Measurements from ENCODE around the gene FERMT1. TPM values are rescaled to one million over a fixed set of nuclear protein-coding genes. Genes with fewer than 3 reads are reported as not detected.
"Not testable (repeated sequence)": the region's sequence is repeated elsewhere in the genome, so short reads cannot be mapped to it uniquely, and the experiment has no call there.

FERMT1 gene
- total RNA-seq, 4 donors from 2014 or later: under 0.01 to 8.5 (median 4.2) TPM

DNA sequence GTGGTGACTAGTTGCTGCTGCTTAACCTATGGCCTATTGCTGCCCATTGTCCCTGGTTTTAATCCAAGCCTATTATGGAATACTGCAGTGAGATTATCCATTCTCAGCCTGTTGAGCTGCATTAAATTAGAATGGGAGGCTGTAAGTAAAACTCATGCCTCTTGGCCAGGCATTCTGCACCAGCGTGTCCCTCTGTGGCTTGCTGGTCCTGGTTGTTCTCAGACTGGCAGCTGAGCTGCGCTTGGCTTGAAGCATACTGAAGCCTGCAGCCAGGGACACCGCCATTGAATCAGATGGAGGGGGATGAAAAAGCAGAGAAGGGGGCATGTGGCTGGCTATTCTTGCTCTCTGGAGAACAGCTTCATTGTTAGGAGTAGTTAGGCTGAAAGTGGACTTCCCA, 84.6 kb downstream of the FERMT1 start:
- DNase-seq: no peak

DNA sequence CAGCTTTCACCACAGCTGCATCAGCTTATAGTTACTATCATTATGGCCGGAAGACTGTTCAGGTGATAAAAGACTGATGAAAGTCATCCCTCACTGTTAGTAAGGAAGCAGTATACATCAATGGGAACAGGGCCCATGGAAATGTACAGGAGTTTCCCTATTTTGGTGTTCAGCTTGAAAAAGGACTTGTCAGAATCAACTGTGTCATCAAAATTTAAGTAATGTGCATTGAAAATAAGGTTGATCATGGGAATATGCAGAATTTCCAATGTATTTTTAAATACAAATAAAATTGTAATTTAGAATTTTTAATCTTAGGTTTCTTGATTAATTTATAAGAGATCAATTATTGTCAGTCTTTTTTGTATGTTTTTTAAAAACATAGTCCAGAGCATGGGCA, 85.7 kb downstream of the FERMT1 start:
- Histone ChIP-seq H3K4me3 (no peak overlapping the region), H3K36me3 (no peaks in the 10 kb centered on the region)
- intact Hi-C loops (cut with DNase I; ENCODE audit: low total_unique reads): no loop called here

More for the DNA sequence above, 84.6 kb downstream of the FERMT1 start:
- no peaks in the 10 kb centered on the region for H3K27me3 ChIP-seq
- H3K27ac ChIP-seq: no peak overlapping the region
- no peaks in the 10 kb centered on the region for H3K36me3 ChIP-seq
- no peak overlapping the region for H3K4me3 ChIP-seq
- H3K4me1 ChIP-seq: no peaks in the 10 kb centered on the region
- intact Hi-C loops (cut with DNase I; ENCODE audit: low total_unique reads): no loop called here
- no peaks in the 10 kb centered on the region for H3K9me3 ChIP-seq
- TF ChIP-seq POLR2A (IDR thresholded peaks at IDR 0.05): no peak
- TF ChIP-seq, protein P1, sequence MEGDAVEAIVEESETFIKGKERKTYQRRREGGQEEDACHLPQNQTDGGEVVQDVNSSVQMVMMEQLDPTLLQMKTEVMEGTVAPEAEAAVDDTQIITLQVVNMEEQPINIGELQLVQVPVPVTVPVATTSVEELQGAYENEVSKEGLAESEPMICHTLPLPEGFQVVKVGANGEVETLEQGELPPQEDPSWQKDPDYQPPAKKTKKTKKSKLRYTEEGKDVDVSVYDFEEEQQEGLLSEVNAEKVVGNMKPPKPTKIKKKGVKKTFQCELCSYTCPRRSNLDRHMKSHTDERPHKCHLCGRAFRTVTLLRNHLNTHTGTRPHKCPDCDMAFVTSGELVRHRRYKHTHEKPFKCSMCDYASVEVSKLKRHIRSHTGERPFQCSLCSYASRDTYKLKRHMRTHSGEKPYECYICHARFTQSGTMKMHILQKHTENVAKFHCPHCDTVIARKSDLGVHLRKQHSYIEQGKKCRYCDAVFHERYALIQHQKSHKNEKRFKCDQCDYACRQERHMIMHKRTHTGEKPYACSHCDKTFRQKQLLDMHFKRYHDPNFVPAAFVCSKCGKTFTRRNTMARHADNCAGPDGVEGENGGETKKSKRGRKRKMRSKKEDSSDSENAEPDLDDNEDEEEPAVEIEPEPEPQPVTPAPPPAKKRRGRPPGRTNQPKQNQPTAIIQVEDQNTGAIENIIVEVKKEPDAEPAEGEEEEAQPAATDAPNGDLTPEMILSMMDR (IDR thresholded peaks at IDR 0.05): no peak

DNA sequence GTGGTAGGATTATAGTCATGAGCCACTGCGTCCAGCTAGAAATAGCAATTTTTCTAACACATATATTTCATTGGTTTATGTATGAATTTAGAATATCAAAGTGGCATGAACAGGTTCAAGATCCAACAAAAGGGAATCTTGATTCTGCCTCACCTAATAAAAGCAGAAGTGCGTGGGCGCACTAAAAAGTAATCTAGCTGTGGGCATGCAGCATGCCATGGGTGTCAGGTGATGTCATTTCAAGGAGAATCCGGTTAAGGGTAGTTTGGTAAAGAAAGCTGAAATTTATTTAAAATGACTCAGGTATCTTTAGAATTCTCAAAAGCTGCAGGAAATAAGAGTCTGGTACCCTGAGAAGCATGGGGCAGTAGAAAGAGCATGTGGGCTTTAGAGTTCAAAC, 86.6 kb downstream of the FERMT1 start:
- DNase-seq: no peak
- H3K36me3 ChIP-seq: no peaks in the 10 kb centered on the region

More for the DNA sequence above, 85.7 kb downstream of the FERMT1 start:
- H3K4me1 ChIP-seq: no peaks in the 10 kb centered on the region
- H3K9me3 ChIP-seq: no peaks in the 10 kb centered on the region
- no peak for DNase-seq
- TF ChIP-seq, protein P1 (IDR thresholded peaks at IDR 0.05): no peak
- TF ChIP-seq POLR2A (IDR thresholded peaks at IDR 0.05): no peak
- no peaks in the 10 kb centered on the region for H3K27me3 ChIP-seq
- no peak overlapping the region for H3K27ac ChIP-seq

DNA sequence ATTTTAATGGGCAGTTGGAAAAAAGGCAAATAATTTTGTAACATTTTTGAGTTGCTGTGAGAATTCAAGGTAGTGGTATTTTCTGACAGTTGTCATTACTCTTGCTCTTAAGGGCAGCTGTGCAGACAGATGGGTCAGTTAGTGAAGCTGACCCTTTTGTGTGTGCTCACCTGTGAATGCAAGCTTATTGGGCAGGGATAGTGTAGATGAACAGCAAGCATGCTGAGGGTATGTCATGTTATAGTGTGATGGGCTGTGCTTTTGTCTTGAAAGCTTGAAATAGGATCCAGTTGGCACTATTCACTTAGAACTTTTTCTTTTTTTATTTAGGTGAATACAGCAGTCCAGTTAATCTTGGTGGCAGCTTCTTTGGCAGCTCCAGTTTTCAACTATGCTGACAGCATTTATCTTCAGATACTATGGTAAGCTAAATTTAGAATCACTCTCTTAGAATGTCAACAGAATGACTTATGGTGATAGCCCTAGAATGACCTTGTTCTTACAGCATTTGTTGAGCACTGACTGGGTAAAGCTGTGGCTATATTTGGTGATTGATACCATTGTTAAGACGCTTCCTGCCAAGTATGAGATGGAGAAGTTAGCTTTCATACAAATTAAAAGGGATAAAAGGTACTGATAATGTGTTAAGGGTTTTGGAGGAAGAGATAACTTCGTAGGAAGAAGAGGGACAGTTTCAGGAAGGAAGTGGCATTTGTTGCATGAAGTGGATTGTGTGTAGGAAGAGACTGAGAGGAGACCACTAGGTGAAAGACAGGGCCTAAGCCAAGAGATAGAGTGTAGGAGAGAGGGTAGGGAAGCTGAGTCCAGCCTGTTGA, 88.5 kb downstream of the FERMT1 start:
- DNase-seq: no peak
- no peaks in the 10 kb centered on the region for H3K9me3 ChIP-seq
- no peaks in the 10 kb centered on the region for H3K27me3 ChIP-seq
- H3K27ac ChIP-seq: no peak overlapping the region
- TF ChIP-seq, protein P1 (IDR thresholded peaks at IDR 0.05): no peak
- TF ChIP-seq POLR2A (IDR thresholded peaks at IDR 0.05): no peak
- no peaks in the 10 kb centered on the region for H3K36me3 ChIP-seq
- intact Hi-C loops (cut with DNase I; ENCODE audit: low total_unique reads): no loop called here
- H3K4me1 ChIP-seq: no peaks in the 10 kb centered on the region
- H3K4me3 ChIP-seq: no peak overlapping the region

More for the DNA sequence above, 86.6 kb downstream of the FERMT1 start:
- no peaks in the 10 kb centered on the region for H3K9me3 ChIP-seq
- H3K27me3 ChIP-seq: no peaks in the 10 kb centered on the region
- intact Hi-C loops (cut with DNase I; ENCODE audit: low total_unique reads): no loop called here
- no peak overlapping the region for H3K4me3 ChIP-seq
- TF ChIP-seq, protein P1 (IDR thresholded peaks at IDR 0.05): no peak
- TF ChIP-seq POLR2A (IDR thresholded peaks at IDR 0.05): no peak
- no peaks in the 10 kb centered on the region for H3K4me1 ChIP-seq
- H3K27ac ChIP-seq: no peak overlapping the region

DNA sequence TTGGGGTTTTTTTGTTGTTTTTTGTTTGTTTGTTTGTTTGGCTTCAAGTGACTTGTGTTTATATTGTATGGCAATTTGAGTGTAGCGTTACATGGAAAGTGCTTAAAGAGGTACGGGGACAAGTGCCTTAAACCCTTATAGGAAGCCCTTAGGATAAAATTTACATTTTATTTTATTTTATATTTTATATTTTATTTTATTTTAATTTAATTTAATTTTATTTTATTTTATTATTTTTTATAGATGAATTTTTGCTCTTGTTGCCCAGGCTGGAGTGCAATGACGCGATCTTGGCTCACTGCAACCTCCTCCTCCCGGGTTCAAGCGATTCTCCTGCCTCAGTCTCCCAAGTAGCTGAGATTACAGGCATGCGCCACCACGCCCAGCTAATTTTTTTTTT, 89.9 kb downstream of the FERMT1 start:
- H3K27me3 ChIP-seq; DNase-seq; intact Hi-C loops (cut with DNase I; ENCODE audit: low total_unique reads); H3K9me3 ChIP-seq; H3K27ac ChIP-seq; H3K36me3 ChIP-seq; H3K4me3 ChIP-seq: not testable (repeated sequence)
- H3K4me1 ChIP-seq: peaks cover 0 to 12% of the 10 kb centered on the region in 2 donors
